ENCODE measurements around the gene ZDHHC11B.
"Not testable (repeated sequence)": the region's sequence is repeated elsewhere in the genome, so short reads cannot be mapped to it uniquely, and the experiment has no call there.

The ZDHHC11B gene

GRCh38 chr5:714215-715118, 70.1 kb downstream of the ZDHHC11B start:
- not testable (repeated sequence) for DNase-seq

- DNase-seq, result not testable (repeated sequence)
Observed at GRCh38 chr5:713686-714085, 70.8 kb downstream of the ZDHHC11B start.

GRCh38 chr5:708848-709517, 75.5 kb downstream of the ZDHHC11B start:
- not testable (repeated sequence) for DNase-seq

GRCh38 chr5:708374-708773, 76.2 kb downstream of the ZDHHC11B start:
- DNase-seq, result not testable (repeated sequence)

- DNase-seq, result not testable (repeated sequence)
Observed at GRCh38 chr5:706127-706526, 78.4 kb downstream of the ZDHHC11B start.

- not testable (repeated sequence) for DNase-seq
Observed at GRCh38 chr5:696753-697702, 87.5 kb downstream of the ZDHHC11B start.

GRCh38 chr5:696191-696590, 88.3 kb downstream of the ZDHHC11B start:
- DNase-seq, result not testable (repeated sequence)

GRCh38 chr5:695475-695874, 89.1 kb downstream of the ZDHHC11B start:
- DNase-seq, result not testable (repeated sequence)

- DNase-seq, result not testable (repeated sequence)
Observed at GRCh38 chr5:694042-694431, 90.5 kb downstream of the ZDHHC11B start.

GRCh38 chr5:693271-694041, 91.1 kb downstream of the ZDHHC11B start, which contains the start of gene TPPP:
Gene TPPP, minus strand, starts transcription at chr5:693352. Its CDS starts 15,292 bp downstream, at chr5:678060.
- DNase-seq, result peak; percentile 82

GRCh38 chr5:692529-693041, 91.9 kb downstream of the ZDHHC11B start:
- DNase-seq, result not testable (repeated sequence)

- DNase-seq, result no peak
Observed at GRCh38 chr5:691817-692528, 92.6 kb downstream of the ZDHHC11B start.

- DNase-seq, result not testable (repeated sequence)
Observed at GRCh38 chr5:691049-691448, 93.5 kb downstream of the ZDHHC11B start.

- DNase-seq, result not testable (repeated sequence)
Observed at GRCh38 chr5:690293-690692, 94.2 kb downstream of the ZDHHC11B start.

GRCh38 chr5:688348-689010, 96.0 kb downstream of the ZDHHC11B start:
- DNase-seq, result peak; percentile 16

GRCh38 chr5:686936-687335, 97.6 kb downstream of the ZDHHC11B start:
- DNase-seq, result peak; percentile 7

- DNase-seq, result peak; percentile 8
Observed at GRCh38 chr5:686172-686523, 98.4 kb downstream of the ZDHHC11B start.

- peak; percentile 4 for DNase-seq
Observed at GRCh38 chr5:685262-686171, 99.0 kb downstream of the ZDHHC11B start.

GRCh38 chr5:684751-685216, 99.7 kb downstream of the ZDHHC11B start:
- peak; percentile 6 for DNase-seq
